Smooth muscle cell (in vitro differentiated cells): ENCODE data around the gene EFNA4. TPM values are rescaled to one million over a fixed set of nuclear protein-coding genes. Genes with fewer than 3 reads are reported as not detected.

Source experiments
- DNase-seq: peaks from one replicate; lab custom pipeline; 2025; ENCODE audit not compliant: unreplicated experiment; lab: John Stamatoyannopoulos, UW
- H2AFZ ChIP-seq: fragments of 200-600 bp; sonication (generic); 2 replicates; pipeline ENCODE4 v1.6.0; 2016; ENCODE audit warnings: antibody characterized with exemption, low read depth, mild to moderate bottlenecking
- H3F3A ChIP-seq: fragments of 200-600 bp; sonication (generic); 2 replicates; pipeline ENCODE4 v1.6.0; 2017; ENCODE audit warnings: antibody characterized with exemption, low read depth
- H3K27ac ChIP-seq: fragments of 200-600 bp; sonication (generic); 2 replicates; pipeline ENCODE4 v1.5.1; 2016; ENCODE audit warnings: low read depth, mild to moderate bottlenecking
- H3K27me3 ChIP-seq: fragments of 200-600 bp; sonication (generic); 2 replicates; pipeline ENCODE4 v1.6.1; 2016; ENCODE audit warnings: low read depth, mild to moderate bottlenecking
- H3K36me3 ChIP-seq: fragments of 200-600 bp; sonication (generic); 2 replicates; pipeline ENCODE4 v1.5.1; 2016; ENCODE audit warnings: low read depth
- H3K4me1 ChIP-seq: fragments of 200-600 bp; sonication (generic); 2 replicates; pipeline ENCODE4 v1.5.1; 2016; ENCODE audit warnings: low read depth
- H3K4me2 ChIP-seq: fragments of 200-600 bp; sonication (generic); 2 replicates; pipeline ENCODE4 v1.6.0; 2016; ENCODE audit warnings: mild to moderate bottlenecking
- H3K4me3 ChIP-seq: fragments of 200-600 bp; sonication (generic); 2 replicates; pipeline ENCODE4 v1.5.1; 2016; ENCODE audit warnings: mild to moderate bottlenecking
- H3K79me2 ChIP-seq: fragments of 200-600 bp; sonication (generic); 2 replicates; pipeline ENCODE4 v1.6.0; 2016; ENCODE audit warnings: low read depth, mild to moderate bottlenecking
- H3K9ac ChIP-seq: fragments of 200-600 bp; sonication (generic); 2 replicates; pipeline ENCODE4 v1.6.0; 2016; ENCODE audit warnings: low read depth
- H3K9me3 ChIP-seq: fragments of 200-600 bp; sonication (generic); replicated peaks from 2 replicates; pipeline ENCODE4 v1.5.1; 2016; ENCODE audit warnings: low read depth
- H4K20me1 ChIP-seq: fragments of 200-600 bp; sonication (generic); 2 replicates; pipeline ENCODE4 v1.6.0; 2016; ENCODE audit warnings: low read depth
- WGBS: methylation state at CpG from one replicate; pipeline ENCODE4 v1.1.7; 2016; ENCODE audit warnings: low lambda C conversion rate; 5-methylcytosine and 5-hydroxymethylcytosine counted together
- polyA plus RNA-seq: library from polyadenylated mRNA; unstranded; fragments of >200 nt; fragmentation: Nextera tagmentation; extraction: Ambion mirVana; gene quantifications from 2 replicates; pipeline ENCODE4 v1.2.1, GENCODE V29; 2016
- total RNA-seq: library from RNA; depleted of rRNA; stranded (reverse); fragments of >200 nt; gene quantifications from 2 replicates; pipeline ENCODE4 v1.2.3, GENCODE V29; 2014
- TF ChIP-seq, protein P1 (sequence below): fragments of 200-600 bp; sonication (generic); IDR thresholded peaks from 2 replicates; pipeline ENCODE4 v1.5.1; 2017; ENCODE audit warnings: borderline replicate concordance, mild to moderate bottlenecking, antibody characterized with exemption; ENCODE audit not compliant: insufficient read depth, poor library complexity, severe bottlenecking

Gene EFNA4
- total and polyA plus RNA-seq, 2 experiments from 2014 or later = 18.1 to 27.6 TPM

DNA sequence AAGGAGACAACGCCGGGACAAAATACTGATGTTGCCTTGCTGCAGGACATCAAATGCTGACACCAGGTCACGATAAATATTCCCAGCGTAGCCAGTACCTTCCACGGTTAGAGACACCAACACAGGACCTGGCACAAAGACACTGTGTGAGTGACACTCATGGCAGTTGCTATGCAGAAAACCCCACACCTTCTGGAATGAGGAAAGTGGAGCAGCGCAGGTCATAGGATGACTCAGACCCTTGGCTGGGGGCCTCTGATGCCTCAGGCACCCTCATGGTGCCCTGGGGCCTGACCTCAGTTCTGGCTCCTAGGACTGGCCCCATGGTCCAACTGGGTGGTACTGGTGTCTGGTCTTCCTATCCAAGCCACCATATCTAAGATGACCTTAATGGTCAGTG is 37.0 kb upstream of the EFNA4 start:
- no peaks in the 10 kb centered on the region for H4K20me1 ChIP-seq
- H3K27me3 ChIP-seq = no peaks in the 10 kb centered on the region
- no peaks in the 10 kb centered on the region for H3K4me1 ChIP-seq
- no peaks in the 10 kb centered on the region for H3K36me3 ChIP-seq
- no peak overlapping the region for H3K27ac ChIP-seq
- DNase-seq = no peak
- H3K9ac ChIP-seq = no peak overlapping the region
- H3F3A ChIP-seq = no peaks in the 10 kb centered on the region
- H3K4me2 ChIP-seq = no peak overlapping the region
- TF ChIP-seq, protein P1, sequence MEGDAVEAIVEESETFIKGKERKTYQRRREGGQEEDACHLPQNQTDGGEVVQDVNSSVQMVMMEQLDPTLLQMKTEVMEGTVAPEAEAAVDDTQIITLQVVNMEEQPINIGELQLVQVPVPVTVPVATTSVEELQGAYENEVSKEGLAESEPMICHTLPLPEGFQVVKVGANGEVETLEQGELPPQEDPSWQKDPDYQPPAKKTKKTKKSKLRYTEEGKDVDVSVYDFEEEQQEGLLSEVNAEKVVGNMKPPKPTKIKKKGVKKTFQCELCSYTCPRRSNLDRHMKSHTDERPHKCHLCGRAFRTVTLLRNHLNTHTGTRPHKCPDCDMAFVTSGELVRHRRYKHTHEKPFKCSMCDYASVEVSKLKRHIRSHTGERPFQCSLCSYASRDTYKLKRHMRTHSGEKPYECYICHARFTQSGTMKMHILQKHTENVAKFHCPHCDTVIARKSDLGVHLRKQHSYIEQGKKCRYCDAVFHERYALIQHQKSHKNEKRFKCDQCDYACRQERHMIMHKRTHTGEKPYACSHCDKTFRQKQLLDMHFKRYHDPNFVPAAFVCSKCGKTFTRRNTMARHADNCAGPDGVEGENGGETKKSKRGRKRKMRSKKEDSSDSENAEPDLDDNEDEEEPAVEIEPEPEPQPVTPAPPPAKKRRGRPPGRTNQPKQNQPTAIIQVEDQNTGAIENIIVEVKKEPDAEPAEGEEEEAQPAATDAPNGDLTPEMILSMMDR = no peak
- H2AFZ ChIP-seq = no peak overlapping the region
- H3K4me3 ChIP-seq = no peak overlapping the region
- WGBS = 89% methylated on average over 6 of the region's 6 CpGs
- H3K9me3 ChIP-seq = no peaks in the 10 kb centered on the region
- H3K79me2 ChIP-seq = no peaks in the 10 kb centered on the region

DNA sequence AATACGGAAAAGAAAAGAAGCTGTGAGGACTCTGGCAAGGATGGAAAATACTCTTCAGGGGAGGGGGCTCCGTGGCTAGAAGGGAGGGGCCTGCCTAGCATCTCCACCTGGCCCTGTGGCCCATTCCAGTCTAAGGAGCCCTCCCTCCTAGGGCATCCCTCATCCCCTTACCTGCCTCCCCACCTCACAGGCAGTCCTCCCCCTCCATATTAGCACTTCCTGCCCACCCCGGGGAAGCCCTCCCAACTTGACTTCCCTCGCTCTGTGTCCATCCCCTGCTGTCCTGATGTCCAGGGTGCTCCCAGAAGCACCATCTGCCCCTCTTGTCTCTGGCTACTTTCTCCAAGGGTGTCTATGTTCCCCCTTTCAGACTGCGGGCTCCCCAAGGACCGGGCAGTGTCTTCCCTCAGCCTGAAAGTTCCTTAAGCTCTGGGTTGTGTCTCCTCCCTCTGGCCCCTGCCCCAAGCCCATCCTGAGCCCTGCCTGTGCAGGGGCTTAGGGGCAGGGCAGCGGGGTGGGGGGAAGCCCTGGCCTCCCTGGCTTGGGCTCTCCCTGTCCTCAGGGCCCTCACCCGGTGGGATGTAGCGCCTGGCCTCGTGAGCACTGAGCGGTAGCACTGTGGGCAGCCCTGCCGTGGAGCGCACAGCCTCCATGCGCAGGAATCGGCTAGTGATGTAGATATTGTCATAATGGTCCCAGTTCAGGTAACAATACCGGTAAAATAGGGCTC is 33.9 kb upstream of the EFNA4 start:
- Histone ChIP-seq H3K79me2 (no peaks in the 10 kb centered on the region), H4K20me1 (no peaks in the 10 kb centered on the region), H3K27me3 (no peaks in the 10 kb centered on the region), H3K4me1 (no peaks in the 10 kb centered on the region), H3F3A (no peaks in the 10 kb centered on the region), H3K36me3 (no peaks in the 10 kb centered on the region), H2AFZ (no peak overlapping the region), H3K27ac (no peak overlapping the region), H3K4me3 (no peak overlapping the region), H3K4me2 (no peak overlapping the region), H3K9me3 (no peaks in the 10 kb centered on the region), H3K9ac (no peak overlapping the region)
- no peak for DNase-seq
- 81% methylated on average over 15 of the region's 16 CpGs for WGBS
- TF ChIP-seq, protein P1 = no peak

DNA sequence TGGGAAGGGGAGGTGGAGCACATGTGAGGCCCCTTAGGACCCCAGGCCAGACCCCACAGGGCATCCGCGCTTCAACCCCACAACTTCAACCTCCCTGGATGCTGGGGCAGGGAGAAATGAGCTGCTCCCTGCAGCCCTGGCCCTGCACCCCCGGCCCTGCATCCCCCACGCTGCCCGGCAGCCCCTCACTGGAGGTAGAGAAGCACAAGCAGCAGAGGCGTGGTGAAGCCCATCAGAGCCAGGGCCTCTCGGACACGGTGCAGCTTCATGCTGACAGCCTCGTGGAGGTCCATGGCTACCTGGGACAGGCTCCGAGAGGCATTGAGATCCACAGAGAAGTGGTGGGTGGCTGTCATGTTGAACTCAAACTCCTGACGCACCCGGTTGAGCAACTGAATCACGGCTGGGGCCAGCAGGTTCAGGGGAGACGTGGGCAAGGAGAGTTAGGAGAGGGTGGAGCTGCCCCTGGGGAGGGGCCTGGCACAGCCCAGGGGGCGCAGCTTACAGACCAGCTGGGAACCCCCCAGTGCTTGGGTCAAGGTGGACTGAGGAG is 33.2 kb upstream of the EFNA4 start:
- Histone ChIP-seq H4K20me1 (no peaks in the 10 kb centered on the region), H3K79me2 (no peaks in the 10 kb centered on the region), H3K27me3 (no peaks in the 10 kb centered on the region), H3K27ac (no peak overlapping the region), H3K4me3 (no peak overlapping the region), H3K4me2 (no peak overlapping the region), H3F3A (no peaks in the 10 kb centered on the region), H3K9me3 (no peaks in the 10 kb centered on the region), H3K9ac (no peak overlapping the region), H3K4me1 (no peaks in the 10 kb centered on the region), H2AFZ (no peak overlapping the region), H3K36me3 (no peaks in the 10 kb centered on the region)
- DNase-seq = no peak
- 93% methylated on average over 14 of the region's 15 CpGs for WGBS
- TF ChIP-seq, protein P1 = no peak

DNA sequence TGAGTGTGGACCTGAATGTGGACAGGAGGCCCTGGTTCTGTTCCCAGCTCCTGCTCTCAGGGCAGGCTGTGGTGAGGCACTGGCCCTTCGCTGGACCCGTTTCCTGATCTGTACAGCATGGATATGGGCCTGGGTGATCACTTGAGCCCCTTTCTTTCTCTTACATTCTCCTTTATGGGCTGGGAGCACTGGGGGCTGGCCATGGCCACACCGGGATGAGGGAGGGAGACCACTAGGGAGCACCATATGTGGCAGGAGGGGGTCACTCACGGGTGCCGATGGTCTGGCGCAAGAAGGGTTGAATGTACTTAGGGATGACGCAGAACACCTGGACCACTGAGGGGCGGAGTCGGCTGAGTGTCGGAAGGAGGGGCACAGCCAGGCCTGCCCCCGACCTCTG is 32.6 kb upstream of the EFNA4 start:
- WGBS = 95% methylated on average over 7 of the region's 11 CpGs

More for the DNA sequence above, 32.6 kb upstream of the EFNA4 start:
- no peaks in the 10 kb centered on the region for H4K20me1 ChIP-seq
- H3K4me2 ChIP-seq = no peak overlapping the region
- no peak for DNase-seq
- H3K79me2 ChIP-seq = no peaks in the 10 kb centered on the region
- no peaks in the 10 kb centered on the region for H3K36me3 ChIP-seq
- no peaks in the 10 kb centered on the region for H3K4me1 ChIP-seq
- no peak overlapping the region for H3K27ac ChIP-seq
- H2AFZ ChIP-seq = no peak overlapping the region
- H3K4me3 ChIP-seq = no peak overlapping the region
- H3K27me3 ChIP-seq = no peaks in the 10 kb centered on the region
- H3K9me3 ChIP-seq = no peaks in the 10 kb centered on the region
- H3F3A ChIP-seq = no peaks in the 10 kb centered on the region
- TF ChIP-seq, protein P1 = no peak
- no peak overlapping the region for H3K9ac ChIP-seq
